ENCODE results near the gene SDK1.

SDK1 gene

GRCh38 chr7:3880228-3880987 is 579.4 kb downstream of the SDK1 start:
- no peak for DNase-seq (ENCODE audit: low read depth)

GRCh38 chr7:3882782-3883181 is 581.7 kb downstream of the SDK1 start:
- no peak for DNase-seq (ENCODE audit: low read depth)

- DNase-seq (ENCODE audit: low read depth): no peak
Observed at GRCh38 chr7:3884543-3884942, 583.5 kb downstream of the SDK1 start.

GRCh38 chr7:3887096-3887690 is 586.1 kb downstream of the SDK1 start:
- DNase-seq (ENCODE audit: low read depth): no peak

- no peak for DNase-seq (ENCODE audit: low read depth)
Observed at GRCh38 chr7:3888096-3888495, 587.0 kb downstream of the SDK1 start.

- no peak for DNase-seq (ENCODE audit: low read depth)
Observed at GRCh38 chr7:3892157-3892556, 591.1 kb downstream of the SDK1 start.

GRCh38 chr7:3892686-3893085 is 591.6 kb downstream of the SDK1 start:
- no peak for DNase-seq (ENCODE audit: low read depth)

- no peak for DNase-seq (ENCODE audit: low read depth)
Observed at GRCh38 chr7:3893151-3893788, 592.2 kb downstream of the SDK1 start.

- DNase-seq (ENCODE audit: low read depth): no peak
Observed at GRCh38 chr7:3893789-3894153, 592.7 kb downstream of the SDK1 start.

- no peak for DNase-seq (ENCODE audit: low read depth)
Observed at GRCh38 chr7:3895341-3896116, 594.5 kb downstream of the SDK1 start.

GRCh38 chr7:3896169-3896765 is 595.2 kb downstream of the SDK1 start:
- DNase-seq (ENCODE audit: low read depth): no peak

- peak; percentile 8 for DNase-seq (ENCODE audit: low read depth)
Observed at GRCh38 chr7:3897430-3898372, 596.6 kb downstream of the SDK1 start.

- no peak for DNase-seq (ENCODE audit: low read depth)
Observed at GRCh38 chr7:3899559-3899991, 598.5 kb downstream of the SDK1 start.

GRCh38 chr7:3908153-3908552 is 607.1 kb downstream of the SDK1 start:
- no peak for DNase-seq (ENCODE audit: low read depth)

GRCh38 chr7:3909128-3909527 is 608.1 kb downstream of the SDK1 start:
- DNase-seq (ENCODE audit: low read depth): no peak

- no peak for DNase-seq (ENCODE audit: low read depth)
Observed at GRCh38 chr7:3910054-3910453, 609.0 kb downstream of the SDK1 start.

GRCh38 chr7:3911685-3912084 is 610.6 kb downstream of the SDK1 start:
- no peak for DNase-seq (ENCODE audit: low read depth)

- DNase-seq (ENCODE audit: low read depth): no peak
Observed at GRCh38 chr7:3912291-3912690, 611.2 kb downstream of the SDK1 start.

GRCh38 chr7:3914051-3914775 is 613.2 kb downstream of the SDK1 start:
- DNase-seq (ENCODE audit: low read depth): no peak

- DNase-seq (ENCODE audit: low read depth): no peak
Observed at GRCh38 chr7:3915337-3915878, 614.4 kb downstream of the SDK1 start.

Measured in activated T-cell treated with anti-CD3 and anti-CD28 coated beads for 48 hours (primary cell).